Kidney (tissue), 14 donors: ENCODE measurements around the gene SKOR1. TPM values are rescaled to one million over a fixed set of nuclear protein-coding genes. Genes with fewer than 3 reads are reported as not detected.

ENCODE experiments used
- DNase-seq, 5 donors: peaks; one replicate each; pipeline ENCODE4 v3.0.0-alpha.2; 2013 to 2020
- FAIRE-seq: peaks from 2 replicates; lab custom pipeline; 2012; peaks lifted over from hg19 to GRCh38; lab: Jason Lieb, UNC
- H3K27ac ChIP-seq, 2 donors: one replicate each; pipeline ENCODE4 v1.7.0; 2013; ENCODE audit warnings: low read depth in 2 of 2, low read length in 2 of 2, inconsistent platforms in 1 of 2
- H3K27me3 ChIP-seq: one replicate; pipeline ENCODE4 v1.7.1; 2013; ENCODE audit warnings: low read length, inconsistent platforms; ENCODE audit not compliant: control insufficient read depth, insufficient read depth
- H3K36me3 ChIP-seq, 3 donors: one replicate each; pipeline versions ENCODE4 v1.7.0 to v1.7.1; 2013; ENCODE audit warnings: low read length in 3 of 3, control low read depth in 1 of 3, inconsistent platforms in 1 of 3; ENCODE audit not compliant: insufficient read depth in 3 of 3, control insufficient read depth in 2 of 3
- H3K4me1 ChIP-seq, 3 donors: one replicate each; pipeline versions ENCODE4 v1.7.0 to v1.7.1; 2013; ENCODE audit warnings: low read length in 3 of 3, inconsistent platforms in 1 of 3, low read depth in 1 of 3; ENCODE audit not compliant: control insufficient read depth in 2 of 3, insufficient read depth in 2 of 3
- H3K4me3 ChIP-seq, 3 donors: one replicate each; pipeline versions ENCODE4 v1.7.0 to v1.8.1; 2013; ENCODE audit warnings: low read length in 3 of 3, control low read depth in 1 of 3, inconsistent platforms in 1 of 3
- H3K9ac ChIP-seq, 3 donors: one replicate each; pipeline versions ENCODE4 v1.7.0 to v1.7.1; 2013; ENCODE audit warnings: low read length in 3 of 3, control low read depth in 1 of 3, inconsistent platforms in 1 of 3
- H3K9me3 ChIP-seq, 3 donors: one replicate each; pipeline versions ENCODE4 v1.7.0 to v1.7.1; 2013; ENCODE audit warnings: low read length in 3 of 3, control low read depth in 1 of 3, inconsistent platforms in 1 of 3; ENCODE audit not compliant: control insufficient read depth in 2 of 3, insufficient read depth in 1 of 3
- CTCF ChIP-seq: IDR thresholded peaks from 3 replicates; pipeline ENCODE4 v1.5.1; 2012; ENCODE audit warnings: mild to moderate bottlenecking, moderate library complexity, borderline replicate concordance; ENCODE audit not compliant: insufficient read depth; ENCODE audit errors: extremely low read depth
- intact Hi-C: fragments of 100-400 bp; cut with DNase I; formaldehyde crosslinking; loops from one replicate; pipeline ENCODE4 v1.11.1; 2022
- polyA plus RNA-seq: library from polyadenylated mRNA; stranded (reverse); fragments of 350-450 nt; fragmentation: Illumina TruSeq; extraction: RNeasy Lipid Tissue Mini Kit (QIAGEN cat#74804); gene quantifications from one replicate; pipeline ENCODE4 v1.2.3, GENCODE V29; 2014; ENCODE audit warnings: low read depth, low replicate concordance; ENCODE audit not compliant: insufficient read depth
- total RNA-seq: library from RNA; stranded (reverse); fragmentation: NEBNext Ultra II Directional; extraction: Animal tissue kit (Norgen Biotek cat#: 25700); gene quantifications from one replicate; pipeline ENCODE4 v1.2.1, GENCODE V29; 2021
- donor health status: control.
- donor health status: control.
- donor health status: control.
- donor health status: control.
- donor health status: control.
- donor health status: DM: yes; HTN: yes; CAD: no.
- donor health status: Normal renal cell carcinoma (clear cell type).

SKOR1 gene
- total and polyA plus RNA-seq, 2 donors from 2014 or later, result 0.22 to 0.57 TPM

- Histone ChIP-seq H3K9me3 (peaks cover 0 to 9% (median 0%) of the 10 kb centered on the region in 3 donors), H3K27ac (no peak overlapping the region), H3K36me3 (no peaks in the 10 kb centered on the region), H3K27me3 (peaks cover 15% of the 10 kb centered on the region), H3K4me3 (no peak overlapping the region), H3K4me1 (no peaks in the 10 kb centered on the region), H3K9ac (no peak overlapping the region)
- no peak for FAIRE-seq
- TF ChIP-seq CTCF, result no peak
- DNase-seq, result peak in 1 of 5 donors; percentile 10
- intact Hi-C loops, result no loop called here
Measured at GRCh38 chr15:67815036-67815592, 10.2 kb upstream of the SKOR1 start.

- TF ChIP-seq CTCF, result no peak
- no peak overlapping the region for H3K4me3 ChIP-seq
- no peak overlapping the region for H3K9ac ChIP-seq
- H3K27ac ChIP-seq, result no peak overlapping the region
- H3K27me3 ChIP-seq, result peaks cover 26% of the 10 kb centered on the region
- peaks cover 0 to 9% (median 0%) of the 10 kb centered on the region in 3 donors for H3K9me3 ChIP-seq
- no peaks in the 10 kb centered on the region for H3K36me3 ChIP-seq
- intact Hi-C loops, result no loop called here
- FAIRE-seq (no peak), DNase-seq (no peak)
- H3K4me1 ChIP-seq, result peaks cover 0 to 2% (median 0%) of the 10 kb centered on the region in 3 donors
Measured at GRCh38 chr15:67816668-67817067, 8.6 kb upstream of the SKOR1 start.

- DNase-seq (peak in 2 of 5 donors; percentile 5 to 14), FAIRE-seq (no peak)
- TF ChIP-seq CTCF, result no peak
- H3K9me3 ChIP-seq, result peaks cover 0 to 9% (median 0%) of the 10 kb centered on the region in 3 donors
- H3K27me3 ChIP-seq, result peaks cover 37% of the 10 kb centered on the region
- no peaks in the 10 kb centered on the region for H3K36me3 ChIP-seq
- H3K9ac ChIP-seq, result no peak overlapping the region
- intact Hi-C loops, result no loop called here
- H3K4me3 ChIP-seq, result no peak overlapping the region
- peaks cover 0 to 2% (median 0%) of the 10 kb centered on the region in 3 donors for H3K4me1 ChIP-seq
- no peak overlapping the region for H3K27ac ChIP-seq
Measured at GRCh38 chr15:67818464-67818863, 6.8 kb upstream of the SKOR1 start.
